Heart left ventricle (tissue), 16 donors: Measurements from ENCODE around the gene MTG1. TPM values are rescaled to one million over a fixed set of nuclear protein-coding genes. Genes with fewer than 3 reads are reported as not detected.

ENCODE experiments used
- ATAC-seq, 4 donors: fragments of 200-7000 bp; cut with Tn5 transposase; one replicate each; pipeline ENCODE4 v1.9.1; 2020 to 2022; ENCODE audit warnings: moderate library complexity in 4 of 4, mild to moderate bottlenecking in 3 of 4, moderate number of reproducible peaks in 1 of 4
- DNase-seq, 5 donors: peaks; one replicate each; pipeline ENCODE4 v3.0.0-alpha.2; 2020
- H3K27ac ChIP-seq, 12 donors: fragments of 200-600 bp; sonication (generic) in 4 of 12; one replicate each; pipeline versions ENCODE4 v1.5.0 to v1.8.0; 2016 to 2022; ENCODE audit warnings: mild to moderate bottlenecking in 2 of 12
- H3K27me3 ChIP-seq, 9 donors: fragments of 200-600 bp; sonication (generic) in 2 of 9; one replicate each; pipeline versions ENCODE4 v1.5.1 to v1.8.0; 2016 to 2022; ENCODE audit warnings: mild to moderate bottlenecking in 3 of 9
- H3K36me3 ChIP-seq, 9 donors: fragments of 200-600 bp; sonication (generic) in 2 of 9; one replicate each; pipeline versions ENCODE4 v1.5.0 to v1.8.0; 2018 to 2022; ENCODE audit warnings: mild to moderate bottlenecking in 2 of 9
- H3K4me1 ChIP-seq, 12 donors: fragments of 200-600 bp; sonication (generic) in 4 of 12; one replicate each; pipeline versions ENCODE4 v1.5.0 to v1.8.0; 2016 to 2022; ENCODE audit warnings: mild to moderate bottlenecking in 3 of 12
- H3K4me3 ChIP-seq, 12 donors: fragments of 200-600 bp; sonication (generic) in 4 of 12; one replicate each; pipeline versions ENCODE4 v1.5.0 to v1.8.0; 2017 to 2022; ENCODE audit warnings: mild to moderate bottlenecking in 9 of 12, moderate library complexity in 4 of 12
- H3K9me3 ChIP-seq, 12 donors: fragments of 200-600 bp; sonication (generic) in 4 of 12; one replicate each; pipeline versions ENCODE4 v1.5.0 to v1.8.0; 2016 to 2022; ENCODE audit warnings: mild to moderate bottlenecking in 1 of 12
- CTCF ChIP-seq, 12 donors: fragments of 200-600 bp; sonication (generic) in 4 of 12; IDR thresholded peaks; one replicate each; pipeline versions ENCODE4 v1.5.0 to v1.8.0; 2018 to 2022; ENCODE audit warnings: antibody characterized with exemption in 12 of 12, mild to moderate bottlenecking in 5 of 12
- POLR2A ChIP-seq, 2 donors: fragments of 450-650 bp; IDR thresholded peaks; one replicate each; pipeline ENCODE4 v1.6.1; 2017; ENCODE audit warnings: antibody characterized with exemption in 2 of 2, mild to moderate bottlenecking in 2 of 2, moderate library complexity in 2 of 2
- WGBS, 4 donors: extraction: QIAGEN DNeasy Blood & Tissue Kit in 2 of 4; methylation state at CpG; one replicate each; pipeline versions ENCODE4 v1.1.5 to v1.1.7; 2013 to 2018; 5-methylcytosine and 5-hydroxymethylcytosine counted together
- intact Hi-C, 10 donors: fragments of 100-400 bp; cut with DNase I; formaldehyde crosslinking; loops; one replicate each; pipeline versions ENCODE4 v1.11.1 to v1.14.2; 2022
- microRNA-seq, 4 donors: library from miRNA; unstranded; fragments of <30 nt; microRNA quantifications; one replicate each; pipeline versions ENCODE4 to v1.2.0, GENCODE V29; 2017 to 2020
- polyA plus RNA-seq, 2 donors: library from polyadenylated mRNA; stranded (reverse); fragments of 200-250 nt; gene quantifications; one replicate each; pipeline ENCODE4 v1.2.3, GENCODE V29; 2013
- total RNA-seq, 9 donors: library from RNA; depleted of rRNA in 2 of 9; stranded (reverse); fragments of >200 nt in 2 of 9; fragmentation: NEBNext Ultra II Directional in 3 of 9; extraction: Animal tissue kit (Norgen Biotek cat#: 25700) in 3 of 9; gene quantifications; one replicate each; pipeline versions ENCODE4 v1.1.0 to v1.2.4, GENCODE V29; 2016 to 2023
- donor health status: ischemic (EF 13 %, LVEDD 7.1; RV severe dilation, severe dysfunction).
- donor health status: healthy with polysubstance abuse.
- donor health status: DM: no; HTN: yes; CAD: no.
- donor health status: DM: no; HTN: no; CAD: no.
- donor health status: ischemic (EF 25% LVEDD 6.9; RV normal size, moderate dysfunction).
- donor health status: ischemic (EF 25% LVEDD 5.7; RV mildly dilated, moderate dysfunction).
- donor health status: healthy.
- donor health status: DM: yes; HTN: yes; CAD: no.
- donor health status: ischemic (EF 35%, LVEDD 5.7; RV mildly dilated, moderate dysfunction).
- donor health status: nonischemic (EF 11% LVEDD 7.7; RV severe dilation, severe dysfunction).
- donor health status: DM: yes; HTN: yes; CAD: no.
- donor health status: PGD.
- donor health status: ischemic (EF 29% LVEDD 5.4; RV normal size, mild dysfunction).
- donor health status: nonischemic (EF 23%, LVEDD 6.1; RV moderate dilation, normal function).

MTG1 gene
- total and polyA plus RNA-seq, 11 donors: 11.6 to 34.2 (median 22.6) TPM

GRCh38 chr10:133471300-133472109 is 77.5 kb downstream of the MTG1 start:
- H3K27me3 ChIP-seq: no peaks in the 10 kb centered on the region
- DNase-seq (no peak), ATAC-seq (no peak)
- WGBS, 4 donors: 69 to 79% (median 75%) methylated on average over 5 to 7 of the region's 7 CpGs
- peaks cover 0 to 8% (median 0%) of the 10 kb centered on the region in 12 donors for H3K9me3 ChIP-seq
- no peak overlapping the region for H3K27ac ChIP-seq
- intact Hi-C loops: no loop called here
- no peaks in the 10 kb centered on the region for H3K4me1 ChIP-seq
- H3K4me3 ChIP-seq: no peak overlapping the region
- H3K36me3 ChIP-seq: peaks cover 0 to 3% (median 0%) of the 10 kb centered on the region in 9 donors
- no peak for TF ChIP-seq POLR2A (IDR thresholded peaks at IDR 0.05)
- no peak for TF ChIP-seq CTCF (IDR thresholded peaks at IDR 0.05)

Small RNA genes lying within 50 kb of the gene (microRNA-seq; reads per million reads assigned to microRNA genes)
- 0.60 to 1.2 (median 0.71) reads per million in 4 donors for gene MIR3944

Other genes starting within 250 kb of the MTG1 start
- 1 to 10 TPM in 1 of 9 donors, under 1 TPM in 6, not detected in 2; 0.05 to 2.9 (median 0.13) TPM for gene KNDC1, start 233.9 kb upstream of the MTG1 start, total RNA-seq
- under 1 TPM in 1 of 2 donors, not detected in 1; 0.04 TPM for gene KNDC1, start 233.9 kb upstream of the MTG1 start, polyA plus RNA-seq
- gene UTF1, start 163.9 kb upstream of the MTG1 start, total RNA-seq: not detected
- gene UTF1, start 163.9 kb upstream of the MTG1 start, polyA plus RNA-seq: not detected
- 1 to 10 TPM in 1 of 9 donors, under 1 TPM in 8; 0.29 to 2.3 (median 0.56) TPM for gene VENTX, start 156.3 kb upstream of the MTG1 start, total RNA-seq
- under 1 TPM; 0.58 to 0.99 TPM for gene VENTX, start 156.3 kb upstream of the MTG1 start, polyA plus RNA-seq
- gene ADAM8, start 117.3 kb upstream of the MTG1 start, total RNA-seq: 10 to 100 TPM in 1 of 9 donors, 1 to 10 TPM in 8; 1.2 to 10.3 (median 2.6) TPM
- gene ADAM8, start 117.3 kb upstream of the MTG1 start, polyA plus RNA-seq: 1 to 10 TPM in 1 of 2 donors, under 1 TPM in 1; 0.50 to 1.2 TPM
- gene TUBGCP2, start 85.3 kb upstream of the MTG1 start, total RNA-seq: 10 to 100 TPM; 33.5 to 49.5 (median 40.1) TPM
- 10 to 100 TPM; 34.5 to 36.0 TPM for gene TUBGCP2, start 85.3 kb upstream of the MTG1 start, polyA plus RNA-seq
- 10 to 100 TPM; 34.5 to 53.3 (median 40.5) TPM for gene ZNF511, start 85.2 kb upstream of the MTG1 start, total RNA-seq
- 10 to 100 TPM; 44.5 to 80.4 TPM for gene ZNF511, start 85.2 kb upstream of the MTG1 start, polyA plus RNA-seq
- gene CALY, start 57.3 kb upstream of the MTG1 start, total RNA-seq: 1 to 10 TPM in 1 of 9 donors, not detected in 8; 1.7 TPM
- gene CALY, start 57.3 kb upstream of the MTG1 start, polyA plus RNA-seq: not detected
- gene PRAP1, start 46.8 kb upstream of the MTG1 start, total RNA-seq: not detected
- gene PRAP1, start 46.8 kb upstream of the MTG1 start, polyA plus RNA-seq: not detected
- gene FUOM, start 36.1 kb upstream of the MTG1 start, total RNA-seq: 10 to 100 TPM in 2 of 9 donors, 1 to 10 TPM in 7; 4.3 to 24.1 (median 8.0) TPM
- gene FUOM, start 36.1 kb upstream of the MTG1 start, polyA plus RNA-seq: 10 to 100 TPM in 1 of 2 donors, 1 to 10 TPM in 1; 8.6 to 16.0 TPM
- gene ECHS1, start 20.8 kb upstream of the MTG1 start, total RNA-seq: 100 to 1,000 TPM; 148 to 303 (median 201) TPM
- 100 to 1,000 TPM; 132 to 217 TPM for gene ECHS1, start 20.8 kb upstream of the MTG1 start, polyA plus RNA-seq
- 1 to 10 TPM; 2.1 to 7.3 (median 3.4) TPM for gene PAOX, start 14.9 kb upstream of the MTG1 start, total RNA-seq
- 1 to 10 TPM; 2.9 to 4.7 TPM for gene PAOX, start 14.9 kb upstream of the MTG1 start, polyA plus RNA-seq
- under 1 TPM in 3 of 9 donors, not detected in 6; 0.11 to 0.25 (median 0.13) TPM for gene SPRN, start 30.5 kb downstream of the MTG1 start, total RNA-seq
- under 1 TPM; 0.04 to 0.11 TPM for gene SPRN, start 30.5 kb downstream of the MTG1 start, polyA plus RNA-seq
- gene SCART1, start 59.8 kb downstream of the MTG1 start, total RNA-seq: 1 to 10 TPM in 1 of 9 donors, under 1 TPM in 8; 0.08 to 1.3 (median 0.34) TPM
- gene SCART1, start 59.8 kb downstream of the MTG1 start, polyA plus RNA-seq: under 1 TPM; 0.18 to 0.46 TPM
- 1 to 10 TPM in 4 of 9 donors, under 1 TPM in 3, not detected in 2; 0.77 to 2.2 (median 1.1) TPM for gene CYP2E1, start 133.2 kb downstream of the MTG1 start, total RNA-seq
- under 1 TPM; 0.43 to 0.46 TPM for gene CYP2E1, start 133.2 kb downstream of the MTG1 start, polyA plus RNA-seq
- under 1 TPM in 3 of 9 donors, not detected in 6; 0.32 to 0.39 (median 0.37) TPM for gene SYCE1, start 171.4 kb downstream of the MTG1 start, total RNA-seq
- under 1 TPM in 1 of 2 donors, not detected in 1; 0.23 TPM for gene SYCE1, start 171.4 kb downstream of the MTG1 start, polyA plus RNA-seq
- gene FRG2B, start 232.6 kb downstream of the MTG1 start, total RNA-seq: not detected
- not detected for gene FRG2B, start 232.6 kb downstream of the MTG1 start, polyA plus RNA-seq